ENCODE measurements around the gene TET2. TPM values are rescaled to one million over a fixed set of nuclear protein-coding genes. Genes with fewer than 3 reads are reported as not detected.

Gene TET2
- 10 to 100 TPM; 30.3 to 57.6 (median 38.8) TPM for total RNA-seq

GRCh38 chr4:105146276-105147015 lies at the start of gene TET2:
Gene TET2 (plus strand): TSS chr4:105146876. CDS start chr4:105233943, 87,067 bp downstream.
- DNase-seq: peak; percentile 80 to 91 (median 84)
- H3K27ac ChIP-seq: peak within 1 kb of the TSS; percentile 78 to 89 (median 85)

GRCh38 chr4:105102016-105102415 lies 44.7 kb upstream of the TET2 start:
- Histone ChIP-seq H3K4me1 (no peaks in the 10 kb centered on the region), H3K27me3 (no peaks in the 10 kb centered on the region), H3K27ac (no peak overlapping the region), H3K4me3 (no peak overlapping the region), H3K9me3 (no peaks in the 10 kb centered on the region), H3K36me3 (no peaks in the 10 kb centered on the region)
- no peak for DNase-seq
- TF ChIP-seq, protein P1, sequence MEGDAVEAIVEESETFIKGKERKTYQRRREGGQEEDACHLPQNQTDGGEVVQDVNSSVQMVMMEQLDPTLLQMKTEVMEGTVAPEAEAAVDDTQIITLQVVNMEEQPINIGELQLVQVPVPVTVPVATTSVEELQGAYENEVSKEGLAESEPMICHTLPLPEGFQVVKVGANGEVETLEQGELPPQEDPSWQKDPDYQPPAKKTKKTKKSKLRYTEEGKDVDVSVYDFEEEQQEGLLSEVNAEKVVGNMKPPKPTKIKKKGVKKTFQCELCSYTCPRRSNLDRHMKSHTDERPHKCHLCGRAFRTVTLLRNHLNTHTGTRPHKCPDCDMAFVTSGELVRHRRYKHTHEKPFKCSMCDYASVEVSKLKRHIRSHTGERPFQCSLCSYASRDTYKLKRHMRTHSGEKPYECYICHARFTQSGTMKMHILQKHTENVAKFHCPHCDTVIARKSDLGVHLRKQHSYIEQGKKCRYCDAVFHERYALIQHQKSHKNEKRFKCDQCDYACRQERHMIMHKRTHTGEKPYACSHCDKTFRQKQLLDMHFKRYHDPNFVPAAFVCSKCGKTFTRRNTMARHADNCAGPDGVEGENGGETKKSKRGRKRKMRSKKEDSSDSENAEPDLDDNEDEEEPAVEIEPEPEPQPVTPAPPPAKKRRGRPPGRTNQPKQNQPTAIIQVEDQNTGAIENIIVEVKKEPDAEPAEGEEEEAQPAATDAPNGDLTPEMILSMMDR (IDR thresholded peaks at IDR 0.05): no peak
- TF ChIP-seq POLR2A (IDR thresholded peaks at IDR 0.05): no peak

More at GRCh38 chr4:105146276-105147015, at the start of gene TET2:
- peak within 1 kb of the TSS; percentile 75 to 86 (median 84) for H3K4me3 ChIP-seq
- H3K36me3 ChIP-seq: no peaks in the 10 kb centered on the region
- peaks cover 0 to 26% (median 0%) of the 10 kb centered on the region in 4 donors for H3K4me1 ChIP-seq
- no peaks in the 10 kb centered on the region for H3K9me3 ChIP-seq
- no peaks in the 10 kb centered on the region for H3K27me3 ChIP-seq
- peak; percentile 54 to 67 for TF ChIP-seq POLR2A (IDR thresholded peaks at IDR 0.05)
- TF ChIP-seq, protein P1 (IDR thresholded peaks at IDR 0.05): peak in 2 of 6 experiments; percentile 20 to 23

GRCh38 chr4:105106426-105106825 lies 40.2 kb upstream of the TET2 start:
- Histone ChIP-seq H3K36me3 (no peaks in the 10 kb centered on the region), H3K27me3 (no peaks in the 10 kb centered on the region), H3K9me3 (no peaks in the 10 kb centered on the region), H3K27ac (no peak overlapping the region), H3K4me3 (no peak overlapping the region), H3K4me1 (no peaks in the 10 kb centered on the region)
- DNase-seq: no peak
- TF ChIP-seq, protein P1 (IDR thresholded peaks at IDR 0.05): no peak
- TF ChIP-seq POLR2A (IDR thresholded peaks at IDR 0.05): no peak

DNA sequence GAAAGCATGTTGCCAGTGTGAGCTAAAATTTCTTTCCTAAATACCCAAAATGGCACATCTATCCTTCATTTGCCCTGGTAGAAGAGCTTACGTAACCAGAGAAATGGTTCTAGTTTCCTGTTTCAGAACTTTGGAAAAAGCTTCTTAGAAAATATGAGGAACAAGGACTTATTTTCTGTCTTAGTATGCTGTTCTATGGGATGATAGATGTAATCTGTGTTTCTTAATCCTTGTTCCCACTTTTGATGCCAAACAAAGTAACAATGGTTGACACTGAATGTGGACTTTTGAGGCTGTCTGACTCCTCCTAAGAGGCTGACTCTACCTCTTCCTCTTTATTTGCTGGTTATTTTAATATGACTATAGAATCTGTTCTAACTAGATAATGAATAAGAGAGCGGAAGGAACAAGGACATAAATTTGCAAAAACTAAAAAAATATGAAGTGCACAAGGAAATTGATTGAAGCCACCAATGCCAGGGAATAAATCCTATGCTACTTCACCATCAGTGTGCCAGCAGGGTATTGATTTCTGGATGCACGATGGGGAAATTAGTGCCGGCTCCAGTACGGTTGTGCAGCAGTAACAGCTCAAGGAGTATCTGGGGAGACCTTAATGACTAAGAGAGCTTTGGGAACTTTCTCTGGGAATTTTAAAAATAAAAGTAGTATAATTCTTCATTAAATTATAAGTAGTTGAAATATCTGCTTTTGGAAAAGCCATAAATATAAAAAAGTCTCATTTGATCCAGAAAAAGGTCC lies 39.4 kb upstream of the TET2 start:
- H3K9me3 ChIP-seq: no peaks in the 10 kb centered on the region
- H3K4me3 ChIP-seq: no peak overlapping the region
- H3K4me1 ChIP-seq: no peaks in the 10 kb centered on the region
- H3K36me3 ChIP-seq: no peaks in the 10 kb centered on the region
- H3K27ac ChIP-seq: no peak overlapping the region
- no peaks in the 10 kb centered on the region for H3K27me3 ChIP-seq
- no peak for TF ChIP-seq POLR2A (IDR thresholded peaks at IDR 0.05)
- TF ChIP-seq, protein P1 (IDR thresholded peaks at IDR 0.05): no peak
- DNase-seq: no peak

DNA sequence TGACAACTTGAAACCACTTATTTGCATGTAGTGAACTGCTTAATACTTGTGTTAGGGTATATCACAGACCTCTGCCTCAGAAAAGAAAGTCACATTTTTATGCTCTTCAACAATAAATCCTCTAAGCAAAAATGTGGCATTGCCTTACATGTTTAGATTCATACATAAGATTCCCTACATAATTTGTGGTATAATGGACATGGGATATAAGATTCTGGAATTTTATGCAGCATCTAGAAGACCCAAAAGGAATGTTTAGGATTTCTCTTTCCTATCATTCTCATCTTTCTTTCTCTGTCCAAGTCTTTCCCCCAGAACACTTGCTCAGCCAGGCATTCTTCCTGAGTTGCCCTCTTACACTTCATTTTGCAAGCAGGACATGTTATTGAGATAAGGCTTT lies 37.7 kb upstream of the TET2 start:
- no peaks in the 10 kb centered on the region for H3K4me1 ChIP-seq
- H3K27ac ChIP-seq: no peak overlapping the region
- TF ChIP-seq POLR2A (IDR thresholded peaks at IDR 0.05): no peak
- TF ChIP-seq, protein P1 (IDR thresholded peaks at IDR 0.05): no peak
- no peaks in the 10 kb centered on the region for H3K27me3 ChIP-seq
- no peaks in the 10 kb centered on the region for H3K36me3 ChIP-seq
- no peaks in the 10 kb centered on the region for H3K9me3 ChIP-seq
- DNase-seq: no peak
- H3K4me3 ChIP-seq: no peak overlapping the region
